ENCODE data around the gene GDF7.

The GDF7 gene

GRCh38 chr2:20643060-20643459 lies 23.9 kb upstream of the GDF7 start:
- TF ChIP-seq CTCF (IDR thresholded peaks at IDR 0.05): no peak

- TF ChIP-seq CTCF (IDR thresholded peaks at IDR 0.05): no peak
Observed at GRCh38 chr2:20643826-20644225, 23.1 kb upstream of the GDF7 start.

DNA sequence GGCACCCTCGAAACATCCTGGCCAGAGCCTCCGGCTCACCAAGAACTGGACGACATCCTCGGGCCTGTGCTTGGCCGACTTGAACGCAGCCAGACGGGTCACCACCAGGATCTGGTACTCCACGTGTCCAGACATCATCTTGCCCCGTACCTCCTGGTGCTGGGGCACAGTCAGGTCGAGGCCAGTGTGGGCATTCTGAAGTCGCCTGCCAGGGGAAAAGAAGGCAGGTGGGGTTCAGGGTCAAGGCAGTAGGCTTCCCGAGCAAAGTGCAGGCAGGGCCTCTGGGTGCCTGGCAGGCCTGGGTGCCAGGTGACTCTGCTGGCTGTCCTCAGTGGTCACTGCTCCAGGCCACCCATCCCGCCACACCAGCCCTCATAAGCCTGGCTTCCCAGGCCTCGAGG lies 21.6 kb upstream of the GDF7 start:
- no peak for TF ChIP-seq CTCF (IDR thresholded peaks at IDR 0.05)

GRCh38 chr2:20645761-20646160 lies 21.2 kb upstream of the GDF7 start:
- TF ChIP-seq CTCF (IDR thresholded peaks at IDR 0.05): no peak

- TF ChIP-seq CTCF (IDR thresholded peaks at IDR 0.05): no peak
Observed at GRCh38 chr2:20646446-20646845, 20.5 kb upstream of the GDF7 start.

DNA sequence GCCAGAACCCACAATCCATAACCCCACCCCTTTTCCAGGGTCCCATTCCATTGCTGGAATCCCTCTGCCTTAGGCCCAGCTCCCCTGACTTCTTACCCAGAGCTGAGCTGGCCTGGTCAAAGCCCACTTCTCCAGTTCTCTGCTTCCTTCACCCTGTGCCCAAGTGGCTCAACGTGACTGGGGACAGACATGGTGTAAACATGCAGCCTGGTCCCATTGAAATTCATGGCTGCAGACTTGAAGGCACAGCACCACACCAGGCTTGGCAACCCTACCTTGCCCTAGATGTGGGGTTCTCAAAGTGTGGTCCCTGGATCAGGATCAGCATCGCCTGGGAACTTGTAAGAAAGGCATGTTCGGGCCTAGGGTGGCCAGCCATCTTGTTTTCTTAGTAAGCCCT lies 19.7 kb upstream of the GDF7 start:
- TF ChIP-seq CTCF (IDR thresholded peaks at IDR 0.05): no peak

DNA sequence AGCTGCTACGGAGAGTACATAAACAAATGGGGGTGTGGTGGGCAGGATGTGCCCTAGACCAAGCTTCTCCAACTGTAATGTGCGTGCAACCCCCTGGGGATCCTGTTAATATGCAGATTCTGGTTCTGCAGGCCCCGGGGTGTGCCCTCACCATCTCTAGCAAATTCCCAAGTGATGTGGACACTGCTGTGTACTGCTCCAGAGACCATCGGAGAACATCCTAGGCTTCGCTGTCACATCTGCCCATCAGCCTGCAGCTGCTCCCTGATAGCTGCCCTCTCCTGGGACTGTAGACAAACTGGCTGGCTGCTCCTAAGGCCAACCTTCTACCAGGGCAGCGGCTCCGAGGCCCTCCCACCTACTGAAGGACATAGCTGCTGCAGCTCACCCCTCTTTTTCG lies 19.2 kb upstream of the GDF7 start:
- no peak for TF ChIP-seq CTCF (IDR thresholded peaks at IDR 0.05)

DNA sequence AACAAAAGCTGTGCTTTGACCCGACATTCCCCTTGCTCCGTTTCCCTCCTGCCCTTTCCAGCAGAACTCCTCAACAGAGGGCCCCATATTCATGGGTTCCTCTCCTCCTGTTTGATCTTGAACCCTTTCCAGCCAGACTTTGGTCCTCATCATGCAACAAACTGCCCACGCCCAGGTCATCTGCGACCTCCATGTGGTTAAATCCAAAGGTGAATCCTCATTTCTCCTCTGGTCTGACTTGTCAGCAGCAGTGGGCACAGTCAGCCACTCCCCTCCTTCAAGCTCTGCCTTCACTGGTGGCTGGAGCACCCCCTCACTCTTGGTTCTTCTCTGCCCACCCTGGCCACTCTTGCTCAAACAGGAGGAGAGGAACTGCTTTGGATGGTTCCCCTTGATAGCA lies 18.7 kb upstream of the GDF7 start:
- no peak for TF ChIP-seq CTCF (IDR thresholded peaks at IDR 0.05)

Data from LNCAP (cell line).